GM12878 (cell line): ENCODE results near the gene PRKAG2. TPM values are rescaled to one million over a fixed set of nuclear protein-coding genes. Genes with fewer than 3 reads are reported as not detected.

Source experiments
- ATAC-seq: fragments of 200-7000 bp; cut with Tn5 transposase; 3 replicates; pipeline ENCODE4 v1.9.1; 2020; ENCODE audit warnings: mild to moderate bottlenecking, moderate library complexity
- BruUV-seq: library from RNA; stranded (reverse); fragments of 400-500 nt; replicated peaks from 2 replicates; lab custom pipeline; 2021; lab: Mats Ljungman, UMichigan
- CTCF ChIA-PET: fragments of 300-600 bp; sonication (Branson Sonifier 250); formaldehyde crosslinking; extraction: SDS; loops from one replicate; lab custom pipeline; 2021; ENCODE audit warnings: inconsistent platforms; lab: Yijun Ruan, JAX
- POLR2A ChIA-PET: fragments of 350-600 bp; formaldehyde crosslinking; extraction: SDS; loops from one replicate; lab custom pipeline; 2021; ENCODE audit warnings: inconsistent platforms; lab: Charles Lee
- RAD21 ChIA-PET: fragments of 300-600 bp; sonication (Branson Sonifier 250); formaldehyde crosslinking; loops from one replicate; lab custom pipeline; 2023; ENCODE audit warnings: antibody characterized with exemption; ENCODE audit not compliant: unreplicated experiment; lab: Charles Lee
- SMC1A ChIA-PET: fragments of 300-600 bp; sonication (Branson Sonifier 250); formaldehyde crosslinking; loops from one replicate; lab custom pipeline; 2023; ENCODE audit not compliant: unreplicated experiment, uncharacterized antibody; lab: Charles Lee
- DNase-seq: peaks from one replicate; pipeline ENCODE4 v3.0.0-alpha.2; 2011; ENCODE audit warnings: low read depth, low spot score
- FAIRE-seq: peaks from 3 replicates; lab custom pipeline; 2011; peaks lifted over from hg19 to GRCh38; lab: Jason Lieb, UNC
- H2AFZ ChIP-seq: 2 replicates; pipeline ENCODE4 v1.6.0; 2011; ENCODE audit warnings: low read depth, low read length, control low read depth; ENCODE audit not compliant: control insufficient read depth
- H3K27ac ChIP-seq: 2 replicates; pipeline ENCODE4 v1.5.1; 2011; ENCODE audit warnings: control low read depth; ENCODE audit not compliant: control insufficient read depth, insufficient read depth
- H3K27me3 ChIP-seq, 2 experiments: replicated peaks in 1 of 2; 2 replicates each; pipeline versions ENCODE4 v1.6.0 to v1.6.1; 2011; ENCODE audit warnings: low read length in 1 of 2; ENCODE audit not compliant: control insufficient read depth in 2 of 2, insufficient read depth in 2 of 2
- H3K36me3 ChIP-seq, 2 experiments: 2 replicates each; pipeline ENCODE4 v1.5.1; 2011; ENCODE audit warnings: low read length in 1 of 2; ENCODE audit not compliant: control insufficient read depth in 2 of 2, insufficient read depth in 2 of 2
- H3K4me1 ChIP-seq: 2 replicates; pipeline ENCODE4 v1.6.1; 2011; ENCODE audit warnings: mild to moderate bottlenecking, low read length, moderate library complexity, mixed read lengths; ENCODE audit not compliant: control insufficient read depth, insufficient read depth
- H3K4me2 ChIP-seq: 2 replicates; pipeline ENCODE4 v1.6.0; 2011; ENCODE audit warnings: control low read depth; ENCODE audit not compliant: control insufficient read depth, insufficient read depth
- H3K4me3 ChIP-seq: fragments of 200-600 bp; sonication (generic); 2 replicates; pipeline ENCODE4 v1.5.1; 2016
- H3K79me2 ChIP-seq: 2 replicates; pipeline ENCODE4 v1.6.0; 2011; ENCODE audit warnings: low read length; ENCODE audit not compliant: control insufficient read depth, insufficient read depth
- H3K9ac ChIP-seq: 2 replicates; pipeline ENCODE4 v1.8.0; 2011; ENCODE audit warnings: low read length, control low read depth, mixed read lengths; ENCODE audit not compliant: control insufficient read depth, insufficient read depth
- H3K9me3 ChIP-seq: replicated peaks from 3 replicates; pipeline ENCODE4 v1.5.1; 2011; ENCODE audit warnings: mild to moderate bottlenecking, low read length; ENCODE audit not compliant: control insufficient read depth, insufficient read depth
- H4K20me1 ChIP-seq: 2 replicates; pipeline ENCODE4 v1.6.0; 2011; ENCODE audit not compliant: control insufficient read depth, insufficient read depth
- EED ChIP-seq: sonication (generic); IDR thresholded peaks from 2 replicates; pipeline ENCODE4 v1.6.1; 2016; ENCODE audit warnings: antibody characterized with exemption, low read depth
- FOS ChIP-seq: IDR thresholded peaks from 3 replicates; pipeline ENCODE4 v1.6.1; 2011; ENCODE audit warnings: borderline replicate concordance; ENCODE audit not compliant: insufficient read length; ENCODE audit errors: extremely low read depth
- HDAC6 ChIP-seq: fragments of 200-600 bp; sonication (generic); IDR thresholded peaks from one replicate; pipeline ENCODE4 v1.8.0; 2017; ENCODE audit warnings: antibody characterized with exemption; ENCODE audit not compliant: unreplicated experiment
- NBN ChIP-seq: fragments of 450-650 bp; IDR thresholded peaks from 2 replicates; pipeline ENCODE4 v1.6.1; 2016
- SREBF2 ChIP-seq: IDR thresholded peaks from 2 replicates; pipeline ENCODE4 v1.6.1; 2012; ENCODE audit warnings: mild to moderate bottlenecking, low read length
- STAT1 ChIP-seq: fragments of 450-650 bp; conservative IDR thresholded peaks from 2 replicates; pipeline ENCODE4 v1.6.1; 2014; ENCODE audit warnings: antibody characterized with exemption, mild to moderate bottlenecking
- ZNF24 ChIP-seq: fragments of 450-650 bp; IDR thresholded peaks from 2 replicates; pipeline ENCODE4 v1.6.1; 2017; ENCODE audit warnings: antibody characterized with exemption, mild to moderate bottlenecking
- WGBS: methylation state at CpG from one replicate; pipeline ENCODE4 v1.1.6; 2016; ENCODE audit warnings: low lambda C conversion rate; ENCODE audit not compliant: insufficient replicate concordance, insufficient coverage; ENCODE audit errors: missing lambda C conversion rate; 5-methylcytosine and 5-hydroxymethylcytosine counted together
- in situ Hi-C: fragments of 300-500 bp; cut with MboI; formaldehyde crosslinking; loops from 9 replicates; pipeline ENCODE4 v1.14.3; 2018; ENCODE audit warnings: mixed read lengths
- intact Hi-C: fragments of 100-400 bp; cut with micrococcal nuclease; formaldehyde crosslinking; loops from one replicate; pipeline ENCODE4 v1.14.2; 2022; ENCODE audit not compliant: unreplicated experiment
- polyA plus RNA-seq, 11 experiments: library from polyadenylated mRNA; depleted of rRNA in 4 of 11; unstranded in 6 of 11; stranded (reverse) in 5 of 11; fragments of >200 nt; fragmentation: Nextera tagmentation in 4 of 11; fragmentation: Illumina TruSeq in 1 of 11; extraction: Ambion mirVana in 4 of 11; extraction: Trizol in 1 of 11; gene quantifications; 1 replicate in 1 of 11; 2 replicates in 10 of 11; pipeline versions ENCODE4 v1.2.1 to v1.2.3, GENCODE V29; 2011 to 2016; ENCODE audit warnings: inconsistent platforms in 2 of 11, missing spikeins in 2 of 11, low read depth in 1 of 11
- total RNA-seq, 4 experiments: library from RNA; depleted of rRNA in 3 of 4; stranded (reverse); fragments of >200 nt in 3 of 4; fragmentation: Illumina TruSeq in 1 of 4; extraction: Trizol in 1 of 4; gene quantifications; 2 replicates each; pipeline versions ENCODE4 v1.2.1 to v1.2.3, GENCODE V29; 2013 to 2021
- TF ChIP-seq, protein P1 (sequence below): fragments of 450-650 bp; IDR thresholded peaks from 2 replicates; pipeline ENCODE4 v1.6.1; 2017; ENCODE audit warnings: low read depth, mild to moderate bottlenecking, moderate library complexity
- TF ChIP-seq, protein P2 (sequence below): IDR thresholded peaks from 2 replicates; pipeline ENCODE4 v1.6.1; 2012; ENCODE audit warnings: mild to moderate bottlenecking, low read depth, low read length

The PRKAG2 gene
- total and polyA plus RNA-seq, 10 of the 15 experiments (the other 5 are each of a cell fraction or from before 2014, with no cell fraction given): 3.4 to 8.9 (median 6.8) TPM

DNA sequence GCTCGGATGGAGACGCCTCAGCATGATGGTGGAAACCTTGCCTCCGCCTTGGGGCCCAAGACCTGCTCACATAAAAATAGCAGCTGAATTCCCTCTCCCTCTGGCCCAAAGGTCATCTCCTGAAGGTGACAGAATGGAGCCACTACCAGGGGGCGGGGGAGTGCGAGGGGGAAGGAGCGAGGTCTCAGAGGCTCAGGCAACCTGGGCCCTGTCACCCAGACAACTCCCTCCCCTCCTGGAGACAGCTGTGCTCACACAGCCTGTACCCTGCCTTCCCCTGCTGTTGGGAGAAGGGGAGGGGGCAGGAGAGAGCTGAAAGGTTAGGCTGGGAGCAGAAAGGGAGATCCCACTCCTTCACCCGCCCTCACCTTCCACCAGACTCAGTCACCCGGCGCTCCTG lies 184.2 kb downstream of the PRKAG2 start:
- TF ChIP-seq EED (no peak), SREBF2 (no peak), NBN (no peak), ZNF24 (no peak), FOS (no peak), STAT1 (no peak), HDAC6 (no peak)
- TF ChIP-seq, protein P1, sequence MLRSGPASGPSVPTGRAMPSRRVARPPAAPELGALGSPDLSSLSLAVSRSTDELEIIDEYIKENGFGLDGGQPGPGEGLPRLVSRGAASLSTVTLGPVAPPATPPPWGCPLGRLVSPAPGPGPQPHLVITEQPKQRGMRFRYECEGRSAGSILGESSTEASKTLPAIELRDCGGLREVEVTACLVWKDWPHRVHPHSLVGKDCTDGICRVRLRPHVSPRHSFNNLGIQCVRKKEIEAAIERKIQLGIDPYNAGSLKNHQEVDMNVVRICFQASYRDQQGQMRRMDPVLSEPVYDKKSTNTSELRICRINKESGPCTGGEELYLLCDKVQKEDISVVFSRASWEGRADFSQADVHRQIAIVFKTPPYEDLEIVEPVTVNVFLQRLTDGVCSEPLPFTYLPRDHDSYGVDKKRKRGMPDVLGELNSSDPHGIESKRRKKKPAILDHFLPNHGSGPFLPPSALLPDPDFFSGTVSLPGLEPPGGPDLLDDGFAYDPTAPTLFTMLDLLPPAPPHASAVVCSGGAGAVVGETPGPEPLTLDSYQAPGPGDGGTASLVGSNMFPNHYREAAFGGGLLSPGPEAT: no peak
- TF ChIP-seq, protein P2, sequence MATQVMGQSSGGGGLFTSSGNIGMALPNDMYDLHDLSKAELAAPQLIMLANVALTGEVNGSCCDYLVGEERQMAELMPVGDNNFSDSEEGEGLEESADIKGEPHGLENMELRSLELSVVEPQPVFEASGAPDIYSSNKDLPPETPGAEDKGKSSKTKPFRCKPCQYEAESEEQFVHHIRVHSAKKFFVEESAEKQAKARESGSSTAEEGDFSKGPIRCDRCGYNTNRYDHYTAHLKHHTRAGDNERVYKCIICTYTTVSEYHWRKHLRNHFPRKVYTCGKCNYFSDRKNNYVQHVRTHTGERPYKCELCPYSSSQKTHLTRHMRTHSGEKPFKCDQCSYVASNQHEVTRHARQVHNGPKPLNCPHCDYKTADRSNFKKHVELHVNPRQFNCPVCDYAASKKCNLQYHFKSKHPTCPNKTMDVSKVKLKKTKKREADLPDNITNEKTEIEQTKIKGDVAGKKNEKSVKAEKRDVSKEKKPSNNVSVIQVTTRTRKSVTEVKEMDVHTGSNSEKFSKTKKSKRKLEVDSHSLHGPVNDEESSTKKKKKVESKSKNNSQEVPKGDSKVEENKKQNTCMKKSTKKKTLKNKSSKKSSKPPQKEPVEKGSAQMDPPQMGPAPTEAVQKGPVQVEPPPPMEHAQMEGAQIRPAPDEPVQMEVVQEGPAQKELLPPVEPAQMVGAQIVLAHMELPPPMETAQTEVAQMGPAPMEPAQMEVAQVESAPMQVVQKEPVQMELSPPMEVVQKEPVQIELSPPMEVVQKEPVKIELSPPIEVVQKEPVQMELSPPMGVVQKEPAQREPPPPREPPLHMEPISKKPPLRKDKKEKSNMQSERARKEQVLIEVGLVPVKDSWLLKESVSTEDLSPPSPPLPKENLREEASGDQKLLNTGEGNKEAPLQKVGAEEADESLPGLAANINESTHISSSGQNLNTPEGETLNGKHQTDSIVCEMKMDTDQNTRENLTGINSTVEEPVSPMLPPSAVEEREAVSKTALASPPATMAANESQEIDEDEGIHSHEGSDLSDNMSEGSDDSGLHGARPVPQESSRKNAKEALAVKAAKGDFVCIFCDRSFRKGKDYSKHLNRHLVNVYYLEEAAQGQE: no peak
- TF ChIP-seq, all 136 proteins: peak for 0
- Histone ChIP-seq H3K9me3 (no peaks in the 10 kb centered on the region), H3K79me2 (no peaks in the 10 kb centered on the region), H3K27ac (no peak overlapping the region), H3K4me1 (no peaks in the 10 kb centered on the region), H3K4me3 (no peak overlapping the region), H3K27me3 (no peaks in the 10 kb centered on the region), H3K9ac (no peak overlapping the region), H3K36me3 (no peaks in the 10 kb centered on the region), H3K4me2 (no peak overlapping the region), H4K20me1 (no peaks in the 10 kb centered on the region), H2AFZ (no peak overlapping the region)
- POLR2A ChIA-PET: interaction anchor here (0.5 kb wide), 1 partner anchor 10 kb away, joined by 4 read pairs; no protein-coding TSS in a partner anchor
- BruUV-seq: no TSS peak
- CTCF ChIA-PET: no interaction called here
- DNase-seq (no peak), ATAC-seq (no peak), FAIRE-seq (no peak)
- RAD21 ChIA-PET: no interaction called here
- SMC1A ChIA-PET: no interaction called here
- 81% methylated on average over 8 of the region's 9 CpGs for whole genome bisulfite sequencing
- in situ Hi-C loops: no loop called here
- intact Hi-C loops: no loop called here
